Spleen (tissue), 11 donors: ENCODE measurements around the gene FAM83E. TPM values are rescaled to one million over a fixed set of nuclear protein-coding genes. Genes with fewer than 3 reads are reported as not detected.
A peak's percentile ranks its signal among the peaks of the same experiment; 100 is the strongest.

Source experiments
- DNase-seq: peaks from one replicate; pipeline ENCODE4 v3.0.0-alpha.2; 2020
- H3K27ac ChIP-seq, 8 donors: fragments of 200-600 bp; sonication (generic) in 7 of 8; 1 replicate in 4 of 8; 2 replicates in 4 of 8; pipeline versions ENCODE4 v1.5.0 to v1.8.0; 2016 to 2021; ENCODE audit warnings: inconsistent platforms in 4 of 8, mild to moderate bottlenecking in 4 of 8, moderate library complexity in 1 of 8
- H3K27me3 ChIP-seq, 7 donors: fragments of 200-600 bp; sonication (generic) in 6 of 7; replicated peaks in 1 of 7; 1 replicate in 4 of 7; 2 replicates in 3 of 7; pipeline versions ENCODE4 v1.5.0 to v1.8.0; 2016 to 2021; ENCODE audit warnings: inconsistent platforms in 3 of 7, mild to moderate bottlenecking in 1 of 7
- H3K36me3 ChIP-seq, 6 donors: fragments of 200-600 bp; sonication (generic) in 5 of 6; 1 replicate in 4 of 6; 2 replicates in 2 of 6; pipeline versions ENCODE4 v1.5.0 to v1.8.0; 2016 to 2021; ENCODE audit warnings: inconsistent platforms in 2 of 6
- H3K4me1 ChIP-seq, 6 donors: fragments of 200-600 bp; sonication (generic) in 5 of 6; 1 replicate in 3 of 6; 2 replicates in 3 of 6; pipeline versions ENCODE4 v1.5.0 to v1.8.0; 2016 to 2021; ENCODE audit warnings: inconsistent platforms in 3 of 6
- H3K4me3 ChIP-seq, 8 donors: fragments of 200-600 bp; sonication (generic) in 7 of 8; 1 replicate in 4 of 8; 2 replicates in 4 of 8; pipeline versions ENCODE4 v1.5.0 to v1.8.0; 2016 to 2021; ENCODE audit warnings: inconsistent platforms in 4 of 8, mild to moderate bottlenecking in 4 of 8, moderate library complexity in 2 of 8
- H3K9me3 ChIP-seq, 8 donors: fragments of 200-600 bp; sonication (generic) in 7 of 8; 1 replicate in 4 of 8; 2 replicates in 4 of 8; pipeline versions ENCODE4 v1.5.0 to v1.8.0; 2016 to 2021; ENCODE audit warnings: inconsistent platforms in 4 of 8
- CTCF ChIP-seq, 11 experiments: fragments of 200-600 bp in 7 of 11; fragments of 450-650 bp in 4 of 11; sonication (generic) in 4 of 11; IDR thresholded peaks in 8 of 11; conservative IDR thresholded peaks in 3 of 11; 1 replicate in 7 of 11; 2 replicates in 4 of 11; pipeline versions ENCODE4 v1.4.0 to v1.8.0; 2016 to 2021; ENCODE audit warnings: antibody characterized with exemption in 11 of 11, inconsistent platforms in 4 of 11, mild to moderate bottlenecking in 1 of 11
- POLR2A ChIP-seq, 3 donors: fragments of 450-650 bp; IDR thresholded peaks; one replicate each; pipeline ENCODE4 v1.5.1; 2017; ENCODE audit warnings: antibody characterized with exemption in 3 of 3, mild to moderate bottlenecking in 1 of 3
- POLR2AphosphoS5 ChIP-seq, 3 donors: sonication (generic); formaldehyde crosslinking; IDR thresholded peaks; one replicate each; pipeline ENCODE4 v1.5.1; 2017; ENCODE audit warnings: antibody characterized with exemption in 3 of 3
- WGBS, 5 donors: extraction: QIAGEN DNeasy Blood & Tissue Kit in 3 of 5; methylation state at CpG; one replicate each; pipeline versions ENCODE4 v1.1.5 to v1.1.7; 2013 to 2018; 5-methylcytosine and 5-hydroxymethylcytosine counted together
- intact Hi-C: fragments of 100-400 bp; cut with DNase I; formaldehyde crosslinking; loops from one replicate; pipeline ENCODE4 v1.15.0; 2023; ENCODE audit warnings: low total_unique reads
- polyA plus RNA-seq, 3 donors: library from polyadenylated mRNA; stranded (reverse); fragments of 200-250 nt; gene quantifications; one replicate each; pipeline ENCODE4 v1.2.1, GENCODE V29; 2013
- total RNA-seq, 7 donors: library from RNA; depleted of rRNA in 3 of 7; stranded (reverse); fragments of >200 nt in 3 of 7; fragmentation: NEBNext Ultra II Directional in 4 of 7; extraction: Animal tissue kit (Norgen Biotek cat#: 25700) in 4 of 7; gene quantifications; one replicate each; pipeline versions ENCODE4 v1.1.0 to v1.2.1, GENCODE V29; 2016 to 2021
- donor health status: healthy with polysubstance abuse.
- donor health status: DM: no; HTN: no; CAD: no; lungs with moderate emphysema.
- donor health status: DM: no; HTN: no; CAD: no.
- donor health status: Bipolar disorder and iron deficiency.
- donor health status: healthy.
- donor health status: DM: no; HTN: no; CAD: no.
- donor health status: DM: yes; HTN: yes; CAD: no.

FAM83E gene
- total and polyA plus RNA-seq, 10 donors = 0.04 to 2.0 (median 0.46) TPM; not detected in 5

GRCh38 chr19:48630296-48631063 lies 15.6 kb upstream of the FAM83E start:
- WGBS, 5 donors = 30 to 45% (median 39%) methylated on average over 42 to 47 of the region's 47 CpGs
- peaks cover 0 to 79% (median 42%) of the 10 kb centered on the region in 6 donors for H3K36me3 ChIP-seq

GRCh38 chr19:48629599-48630295 lies 14.9 kb upstream of the FAM83E start:
- Histone ChIP-seq H3K9me3 (no peaks in the 10 kb centered on the region), H3K27ac (peak overlapping the region; percentile 44 to 94 (median 80)), H3K4me1 (peaks cover 38 to 96% (median 51%) of the 10 kb centered on the region in 6 donors), H3K36me3 (peaks cover 0 to 79% (median 42%) of the 10 kb centered on the region in 6 donors), H3K27me3 (no peaks in the 10 kb centered on the region), H3K4me3 (peak overlapping the region in 2 of 8 donors; percentile 17 to 38)
- peak; percentile 82 for DNase-seq
- WGBS, 5 donors = 68 to 73% (median 70%) methylated on average over 27 to 48 of the region's 48 CpGs
- intact Hi-C loops = no loop called here
- TF ChIP-seq POLR2AphosphoS5 (IDR thresholded peaks at IDR 0.05) (peak; percentile 9 to 72 (median 44)), CTCF (IDR thresholded peaks at IDR 0.05 in 8 of 11, conservative IDR thresholded peaks at IDR 0.05 in 3 of 11) (no peak)

More at GRCh38 chr19:48630296-48631063, 15.6 kb upstream of the FAM83E start:
- Histone ChIP-seq H3K4me3 (peak overlapping the region in 2 of 8 donors; percentile 17 to 38), H3K27me3 (no peaks in the 10 kb centered on the region), H3K4me1 (peaks cover 43 to 96% (median 56%) of the 10 kb centered on the region in 6 donors), H3K9me3 (no peaks in the 10 kb centered on the region), H3K27ac (peak overlapping the region; percentile 44 to 94 (median 80))
- DNase-seq = peak; percentile 91
- intact Hi-C loops = no loop called here
- peak; percentile 63 to 87 (median 84) for TF ChIP-seq POLR2AphosphoS5 (IDR thresholded peaks at IDR 0.05)
- no peak for TF ChIP-seq POLR2A (IDR thresholded peaks at IDR 0.05)
- peak in 3 of 11 experiments; percentile 7 to 20 (median 14) for TF ChIP-seq CTCF (IDR thresholded peaks at IDR 0.05 in 8 of 11, conservative IDR thresholded peaks at IDR 0.05 in 3 of 11)

GRCh38 chr19:48629297-48629598 lies 14.4 kb upstream of the FAM83E start:
- DNase-seq = no peak
- intact Hi-C loops = no loop called here
- peaks cover 0 to 79% (median 42%) of the 10 kb centered on the region in 6 donors for H3K36me3 ChIP-seq

More at GRCh38 chr19:48629297-48629598, 14.4 kb upstream of the FAM83E start:
- Histone ChIP-seq H3K4me1 (peaks cover 34 to 96% (median 51%) of the 10 kb centered on the region in 6 donors), H3K4me3 (no peak overlapping the region), H3K27ac (peak overlapping the region in 5 of 8 donors; percentile 78 to 94 (median 84)), H3K27me3 (no peaks in the 10 kb centered on the region), H3K9me3 (no peaks in the 10 kb centered on the region)
- TF ChIP-seq POLR2AphosphoS5 (IDR thresholded peaks at IDR 0.05) = no peak
- no peak for TF ChIP-seq CTCF (IDR thresholded peaks at IDR 0.05 in 8 of 11, conservative IDR thresholded peaks at IDR 0.05 in 3 of 11)
- TF ChIP-seq POLR2A (IDR thresholded peaks at IDR 0.05) = no peak
- WGBS, 5 donors = 90 to 97% (median 94%) methylated on average over 5 to 22 of the region's 22 CpGs
